Endothelial cell of umbilical vein (primary cell): ENCODE data around the gene DIAPH2. TPM values are rescaled to one million over a fixed set of nuclear protein-coding genes. Genes with fewer than 3 reads are reported as not detected.

Source experiments
- BruUV-seq: library from RNA; stranded (reverse); fragments of 400-500 nt; replicated peaks from 2 replicates; lab custom pipeline; 2021; lab: Mats Ljungman, UMichigan
- CTCF ChIA-PET: fragments of 300-600, 350-600 bp; sonication (Branson Sonifier 250); formaldehyde crosslinking; loops from one replicate; lab custom pipeline; 2021; ENCODE audit warnings: antibody characterized with exemption, inconsistent platforms; lab: Charles Lee
- POLR2A ChIA-PET: fragments of 300-600, 350-600 bp; sonication (Branson Sonifier 250); formaldehyde crosslinking; loops from one replicate; lab custom pipeline; 2021; ENCODE audit warnings: antibody characterized with exemption, inconsistent platforms; lab: Charles Lee
- DNase-seq: peaks from one replicate; pipeline ENCODE4 v3.0.0-alpha.2; 2011; ENCODE audit warnings: low read depth, low spot score
- FAIRE-seq: peaks from 2 replicates; lab custom pipeline; 2011; peaks lifted over from hg19 to GRCh38; lab: Jason Lieb, UNC
- H2AFZ ChIP-seq: 2 replicates; pipeline ENCODE4 v1.6.0; 2012; ENCODE audit warnings: low read depth, low read length, control low read depth, inconsistent platforms
- H3K27ac ChIP-seq: 2 replicates; pipeline ENCODE4 v1.5.1; 2011; ENCODE audit warnings: low read depth, mild to moderate bottlenecking, control low read depth, low read length, moderate library complexity; ENCODE audit not compliant: insufficient read depth
- H3K27me3 ChIP-seq, 2 experiments: 2 replicates each; pipeline versions ENCODE4 v1.6.0 to v1.6.1; 2011; ENCODE audit warnings: low read length in 2 of 2, mixed read lengths in 1 of 2; ENCODE audit not compliant: control insufficient read depth in 2 of 2, insufficient read depth in 2 of 2
- H3K36me3 ChIP-seq, 2 experiments: 2 replicates in 1 of 2; 3 replicates in 1 of 2; pipeline ENCODE4 v1.5.1; 2011; ENCODE audit warnings: low read length in 2 of 2, mild to moderate bottlenecking in 1 of 2, moderate library complexity in 1 of 2; ENCODE audit not compliant: control insufficient read depth in 2 of 2, insufficient read depth in 2 of 2; ENCODE audit errors: extremely low read depth in 1 of 2
- H3K4me1 ChIP-seq: 3 replicates; pipeline ENCODE4 v1.5.1; 2011; ENCODE audit warnings: mild to moderate bottlenecking, low read length; ENCODE audit not compliant: control insufficient read depth, insufficient read depth; ENCODE audit errors: extremely low read depth
- H3K4me2 ChIP-seq: 2 replicates; pipeline ENCODE4 v1.6.1; 2011; ENCODE audit warnings: low read length, control low read depth, mixed read lengths; ENCODE audit not compliant: insufficient read depth
- H3K4me3 ChIP-seq, 3 experiments: fragments of 200-600 bp in 1 of 3; sonication (generic), shearing (Covaris generic) in 1 of 3; replicated peaks in 1 of 3; 2 replicates each; pipeline ENCODE4 v1.5.1; 2011 to 2016; ENCODE audit warnings: control low read depth in 3 of 3, low read length in 3 of 3, mild to moderate bottlenecking in 2 of 3, inconsistent platforms in 1 of 3, low read depth in 1 of 3, moderate library complexity in 1 of 3; ENCODE audit not compliant: insufficient read depth in 1 of 3
- H3K79me2 ChIP-seq: 2 replicates; pipeline ENCODE4 v1.6.0; 2012; ENCODE audit warnings: low read length, inconsistent platforms; ENCODE audit not compliant: control insufficient read depth, insufficient read depth
- H3K9ac ChIP-seq: replicated peaks from 2 replicates; pipeline ENCODE3; 2011; ENCODE audit warnings: low read length, control low read depth; ENCODE audit not compliant: insufficient read depth; ENCODE audit errors: extremely low read depth
- H3K9me1 ChIP-seq: replicated peaks from 3 replicates; pipeline ENCODE4 v1.6.0; 2011; ENCODE audit warnings: mild to moderate bottlenecking, low read length; ENCODE audit not compliant: control insufficient read depth, insufficient read depth; ENCODE audit errors: extremely low read depth
- H3K9me3 ChIP-seq: replicated peaks from 2 replicates; pipeline ENCODE4 v1.5.1; 2012; ENCODE audit warnings: low read length, inconsistent platforms; ENCODE audit not compliant: control insufficient read depth, insufficient read depth
- H4K20me1 ChIP-seq: replicated peaks from 2 replicates; pipeline ENCODE3; 2011; ENCODE audit warnings: mild to moderate bottlenecking, low read length; ENCODE audit not compliant: control insufficient read depth, insufficient read depth; ENCODE audit errors: extremely low read depth
- CTCF ChIP-seq, 2 donors: IDR thresholded peaks; 1 replicate in 1 of 2; 2 replicates in 1 of 2; pipeline ENCODE4 v1.5.1; 2011; ENCODE audit warnings: low read length in 2 of 2, mild to moderate bottlenecking in 2 of 2, moderate library complexity in 2 of 2, control low read depth in 1 of 2, inconsistent platforms in 1 of 2, low read depth in 1 of 2; ENCODE audit not compliant: insufficient read depth in 1 of 2; ENCODE audit errors: extremely low read depth in 1 of 2
- FOS ChIP-seq: IDR thresholded peaks from 2 replicates; pipeline ENCODE4 v1.6.1; 2011; ENCODE audit warnings: mild to moderate bottlenecking, low read length, moderate library complexity, borderline replicate concordance; ENCODE audit not compliant: insufficient read depth
- GATA2 ChIP-seq: IDR thresholded peaks from 2 replicates; pipeline ENCODE4 v1.7.0; 2011; ENCODE audit warnings: low read depth, mild to moderate bottlenecking, moderate library complexity, mixed read lengths, low read length; ENCODE audit not compliant: insufficient read length, insufficient read depth
- JUN ChIP-seq: IDR thresholded peaks from 2 replicates; pipeline ENCODE4 v1.6.1; 2011; ENCODE audit warnings: borderline replicate concordance, low read depth; ENCODE audit not compliant: insufficient read length, insufficient read depth
- MAX ChIP-seq: IDR thresholded peaks from 2 replicates; pipeline ENCODE4 v1.6.1; 2011; ENCODE audit not compliant: insufficient read depth, insufficient read length
- MYC ChIP-seq: IDR thresholded peaks from one replicate; pipeline ENCODE4 v1.6.1; 2011; ENCODE audit warnings: mild to moderate bottlenecking, low read depth, low read length
- POLR2AphosphoS5 ChIP-seq: IDR thresholded peaks from 2 replicates; pipeline ENCODE4 v1.6.1; 2012; ENCODE audit warnings: low read depth, mild to moderate bottlenecking, control low read depth, low read length, moderate library complexity; ENCODE audit not compliant: insufficient read depth
- dilution Hi-C: fragments of 300-500 bp; cut with MboI; formaldehyde crosslinking; loops from one replicate; pipeline ENCODE4 v1.15.0; 2019; ENCODE audit warnings: low sequenced_read_pairs; ENCODE audit not compliant: extremely low pct_ligation_motif_present
- intact Hi-C: fragments of 100-400 bp; cut with micrococcal nuclease; formaldehyde crosslinking; loops from one replicate; pipeline ENCODE4 v1.10.0; 2022
- polyA plus RNA-seq, 4 experiments: library from polyadenylated mRNA; depleted of rRNA in 3 of 4; stranded (reverse) in 3 of 4; unstranded in 1 of 4; fragments of >200 nt; gene quantifications; 2 replicates each; pipeline versions ENCODE4 v1.2.1 to v1.2.3, GENCODE V29; 2011 to 2012; ENCODE audit warnings: missing spikeins in 1 of 4
- total RNA-seq: library from RNA; stranded (reverse); gene quantifications from 2 replicates; pipeline ENCODE4 v1.2.3, GENCODE V29; 2021

DIAPH2 gene
- total and polyA plus RNA-seq, 2 donors (not counting 3 experiments of a cell fraction or from before 2014, with no cell fraction given) = 3.0 to 30.0 TPM

GRCh38 chrX:97494756-97495372 is 810.2 kb downstream of the DIAPH2 start:
- no peak for DNase-seq
- intact Hi-C loops = no loop called here
- Histone ChIP-seq H3K9me3 (no peaks in the 10 kb centered on the region), H3K9me1 (no peaks in the 10 kb centered on the region), H3K79me2 (no peaks in the 10 kb centered on the region), H3K9ac (no peak overlapping the region), H3K36me3 (no peaks in the 10 kb centered on the region), H3K4me3 (no peak overlapping the region), H4K20me1 (no peaks in the 10 kb centered on the region), H3K4me1 (no peaks in the 10 kb centered on the region), H3K27me3 (no peaks in the 10 kb centered on the region), H3K27ac (no peak overlapping the region), H2AFZ (no peak overlapping the region), H3K4me2 (no peak overlapping the region)
- CTCF ChIA-PET = no interaction called here
- BruUV-seq = no TSS peak
- POLR2A ChIA-PET = no interaction called here
- no peak for FAIRE-seq
- TF ChIP-seq GATA2 (no peak), MAX (no peak), CTCF (IDR thresholded peaks at IDR 0.05; ENCODE audit: extremely low read depth in 1 of 2, insufficient read depth in 1 of 2, low read depth in 1 of 2, low read length in 2 of 2) (no peak), POLR2AphosphoS5 (no peak), JUN (no peak), MYC (no peak), FOS (no peak)
- dilution Hi-C loops = no loop called here
